ENCODE results near the gene AHSG. TPM values are rescaled to one million over a fixed set of nuclear protein-coding genes. Genes with fewer than 3 reads are reported as not detected.

AHSG gene
- total RNA-seq, 2 experiments from 2014 or later: not detected

- CTCF ChIA-PET: interaction anchor here (0.5 to 4.7 kb wide), 18 partner anchors 9 to 682 kb away, joined by 3 to 49 read pairs (median 4); partner anchors contain the start of genes DNAJB11 and TBCCD1
- peak; percentile 98 for TF ChIP-seq CTCF (IDR thresholded peaks at IDR 0.05)
These were observed 2.0 kb downstream of the AHSG start for GRCh38 chr3:186614597-186615483.

GRCh38 chr3:186616299-186616617, 3.4 kb downstream of the AHSG start:
- ChIA-PET POLR2A (interaction anchor here (0.6 to 2.2 kb wide), 4 partner anchors 14 to 1030 kb away, joined by 3 to 23 read pairs (median 4); partner anchors contain the start of genes EIF4A2 and SENP2), CTCF (interaction anchor here (1.2 to 4.7 kb wide), 13 partner anchors 29 to 689 kb away, joined by 3 to 49 read pairs (median 8); partner anchors contain the start of genes DNAJB11 and EIF4A2)
- DNase-seq: no peak
- Histone ChIP-seq H3K27ac (ENCODE audit: low read depth in 1 of 2, low read length in 2 of 2) (no peak overlapping the region), H3K36me3 (ENCODE audit: insufficient read depth, low read length) (no peaks in the 10 kb centered on the region), H3K4me1 (ENCODE audit: insufficient read depth, low read length) (peaks cover 19% of the 10 kb centered on the region), H3K9me3 (ENCODE audit: control insufficient read depth in 1 of 2, insufficient read depth in 1 of 2, low read length in 2 of 2) (peaks cover 0 to 5% of the 10 kb centered on the region in 2 experiments), H3K4me3 (ENCODE audit: low read length) (no peak overlapping the region), H3K27me3 (ENCODE audit: control insufficient read depth in 1 of 2, insufficient read depth in 2 of 2, low read length in 2 of 2) (peaks cover 0 to 9% of the 10 kb centered on the region in 2 experiments)
- Mint-ChIP-seq H3K36me3 (ENCODE audit: low read depth) (no peaks in the 10 kb centered on the region), H3K27ac (no peak overlapping the region), H3K9me3 (no peaks in the 10 kb centered on the region), H3K4me1 (ENCODE audit: low read depth) (peaks cover 19% of the 10 kb centered on the region), H3K27me3 (peaks cover 25% of the 10 kb centered on the region), H3K4me3 (no peak overlapping the region)
- intact Hi-C loops (cut with DNase I, micrococcal nuclease): loop anchor here (2.0 to 5.0 kb wide), 4 partner anchors 49 to 633 kb away; partner anchors contain the start of genes CRYGS (in 1 of the 2) and TBCCD1 (in 1 of the 2)
- no peak for ATAC-seq (ENCODE audit: poor library complexity)
- no peak for TF ChIP-seq CTCF (IDR thresholded peaks at IDR 0.05)

More at GRCh38 chr3:186614597-186615483, 2.0 kb downstream of the AHSG start:
- Mint-ChIP-seq H3K27ac (no peak overlapping the region), H3K27me3 (peaks cover 19% of the 10 kb centered on the region), H3K4me3 (peak overlapping the region; percentile 51), H3K9me3 (no peaks in the 10 kb centered on the region), H3K36me3 (ENCODE audit: low read depth) (no peaks in the 10 kb centered on the region), H3K4me1 (ENCODE audit: low read depth) (peaks cover 19% of the 10 kb centered on the region)
- Histone ChIP-seq H3K36me3 (ENCODE audit: insufficient read depth, low read length) (no peaks in the 10 kb centered on the region), H3K27ac (ENCODE audit: low read depth in 1 of 2, low read length in 2 of 2) (no peak overlapping the region), H3K27me3 (ENCODE audit: control insufficient read depth in 1 of 2, insufficient read depth in 2 of 2, low read length in 2 of 2) (peaks cover 0 to 9% of the 10 kb centered on the region in 2 experiments), H3K4me1 (ENCODE audit: insufficient read depth, low read length) (peaks cover 19% of the 10 kb centered on the region), H3K9me3 (ENCODE audit: control insufficient read depth in 1 of 2, insufficient read depth in 1 of 2, low read length in 2 of 2) (no peaks in the 10 kb centered on the region), H3K4me3 (ENCODE audit: low read length) (peak overlapping the region; percentile 34)
- intact Hi-C loops (cut with DNase I, micrococcal nuclease): loop anchor here (1.0 to 5.0 kb wide), 3 partner anchors 73 to 552 kb away; partner anchors contain the start of gene CRYGS (in 1 of the 2)
- ATAC-seq (ENCODE audit: poor library complexity) (peak; percentile 65), DNase-seq (peak; percentile 56 to 89 (median 66))
- POLR2A ChIA-PET: interaction anchor here (0.7 to 3.0 kb wide), 7 partner anchors 44 to 609 kb away, joined by 3 to 25 read pairs (median 4); partner anchors contain the start of genes DNAJB11 and EIF4A2

Data from CD4-positive, alpha-beta T cell (primary cell).